Smooth muscle cell (in vitro differentiated cells): ENCODE measurements around the gene ZFP62. TPM values are rescaled to one million over a fixed set of nuclear protein-coding genes. Genes with fewer than 3 reads are reported as not detected.

ENCODE experiments used
- DNase-seq: peaks from one replicate; lab custom pipeline; 2025; ENCODE audit not compliant: unreplicated experiment; lab: John Stamatoyannopoulos, UW
- H2AFZ ChIP-seq: fragments of 200-600 bp; sonication (generic); 2 replicates; pipeline ENCODE4 v1.6.0; 2016; ENCODE audit warnings: antibody characterized with exemption, low read depth, mild to moderate bottlenecking
- H3F3A ChIP-seq: fragments of 200-600 bp; sonication (generic); 2 replicates; pipeline ENCODE4 v1.6.0; 2017; ENCODE audit warnings: antibody characterized with exemption, low read depth
- H3K27ac ChIP-seq: fragments of 200-600 bp; sonication (generic); 2 replicates; pipeline ENCODE4 v1.5.1; 2016; ENCODE audit warnings: low read depth, mild to moderate bottlenecking
- H3K27me3 ChIP-seq: fragments of 200-600 bp; sonication (generic); 2 replicates; pipeline ENCODE4 v1.6.1; 2016; ENCODE audit warnings: low read depth, mild to moderate bottlenecking
- H3K36me3 ChIP-seq: fragments of 200-600 bp; sonication (generic); 2 replicates; pipeline ENCODE4 v1.5.1; 2016; ENCODE audit warnings: low read depth
- H3K4me1 ChIP-seq: fragments of 200-600 bp; sonication (generic); 2 replicates; pipeline ENCODE4 v1.5.1; 2016; ENCODE audit warnings: low read depth
- H3K4me2 ChIP-seq: fragments of 200-600 bp; sonication (generic); 2 replicates; pipeline ENCODE4 v1.6.0; 2016; ENCODE audit warnings: mild to moderate bottlenecking
- H3K4me3 ChIP-seq: fragments of 200-600 bp; sonication (generic); 2 replicates; pipeline ENCODE4 v1.5.1; 2016; ENCODE audit warnings: mild to moderate bottlenecking
- H3K79me2 ChIP-seq: fragments of 200-600 bp; sonication (generic); 2 replicates; pipeline ENCODE4 v1.6.0; 2016; ENCODE audit warnings: low read depth, mild to moderate bottlenecking
- H3K9ac ChIP-seq: fragments of 200-600 bp; sonication (generic); 2 replicates; pipeline ENCODE4 v1.6.0; 2016; ENCODE audit warnings: low read depth
- H3K9me3 ChIP-seq: fragments of 200-600 bp; sonication (generic); replicated peaks from 2 replicates; pipeline ENCODE4 v1.5.1; 2016; ENCODE audit warnings: low read depth
- H4K20me1 ChIP-seq: fragments of 200-600 bp; sonication (generic); 2 replicates; pipeline ENCODE4 v1.6.0; 2016; ENCODE audit warnings: low read depth
- CTCF ChIP-seq: fragments of 200-600 bp; sonication (generic); IDR thresholded peaks from 2 replicates; pipeline ENCODE4 v1.5.1; 2017; ENCODE audit warnings: borderline replicate concordance, mild to moderate bottlenecking, antibody characterized with exemption; ENCODE audit not compliant: insufficient read depth, poor library complexity, severe bottlenecking
- WGBS: methylation state at CpG from one replicate; pipeline ENCODE4 v1.1.7; 2016; ENCODE audit warnings: low lambda C conversion rate; 5-methylcytosine and 5-hydroxymethylcytosine counted together
- polyA plus RNA-seq: library from polyadenylated mRNA; unstranded; fragments of >200 nt; fragmentation: Nextera tagmentation; extraction: Ambion mirVana; gene quantifications from 2 replicates; pipeline ENCODE4 v1.2.1, GENCODE V29; 2016
- total RNA-seq: library from RNA; depleted of rRNA; stranded (reverse); fragments of >200 nt; gene quantifications from 2 replicates; pipeline ENCODE4 v1.2.3, GENCODE V29; 2014

Gene ZFP62
- total and polyA plus RNA-seq, 2 experiments from 2014 or later = 6.4 to 9.2 TPM

GRCh38 chr5:180853121-180853847, 7.8 kb downstream of the ZFP62 start:
- no peak overlapping the region for H3K4me2 ChIP-seq
- no peak overlapping the region for H3K4me3 ChIP-seq
- H3K27me3 ChIP-seq = no peaks in the 10 kb centered on the region
- H3F3A ChIP-seq = no peaks in the 10 kb centered on the region
- H4K20me1 ChIP-seq = no peaks in the 10 kb centered on the region
- H3K79me2 ChIP-seq = peaks cover 20% of the 10 kb centered on the region
- WGBS = 91% methylated on average over 13 of the region's 13 CpGs
- H2AFZ ChIP-seq = no peak overlapping the region
- no peak overlapping the region for H3K9ac ChIP-seq
- H3K27ac ChIP-seq = no peak overlapping the region
- no peak for DNase-seq
- peaks cover 39% of the 10 kb centered on the region for H3K9me3 ChIP-seq
- no peaks in the 10 kb centered on the region for H3K4me1 ChIP-seq
- peaks cover 50% of the 10 kb centered on the region for H3K36me3 ChIP-seq
- no peak for TF ChIP-seq CTCF

GRCh38 chr5:180852495-180852894, 8.6 kb downstream of the ZFP62 start:
- Histone ChIP-seq H2AFZ (no peak overlapping the region), H4K20me1 (no peaks in the 10 kb centered on the region), H3K9ac (no peak overlapping the region), H3K27me3 (no peaks in the 10 kb centered on the region), H3K36me3 (peaks cover 56% of the 10 kb centered on the region), H3F3A (no peaks in the 10 kb centered on the region), H3K4me2 (no peak overlapping the region), H3K79me2 (peaks cover 16% of the 10 kb centered on the region), H3K9me3 (peaks cover 44% of the 10 kb centered on the region), H3K4me1 (no peaks in the 10 kb centered on the region), H3K27ac (no peak overlapping the region), H3K4me3 (no peak overlapping the region)
- DNase-seq = no peak
- WGBS = 94% methylated on average over 4 of the region's 4 CpGs
- TF ChIP-seq CTCF = no peak

GRCh38 chr5:180850434-180851078, 10.5 kb downstream of the ZFP62 start:
- Histone ChIP-seq H3K4me2 (no peak overlapping the region), H3K79me2 (peaks cover 16% of the 10 kb centered on the region), H3K9ac (no peak overlapping the region), H3K27me3 (no peaks in the 10 kb centered on the region), H2AFZ (no peak overlapping the region), H4K20me1 (no peaks in the 10 kb centered on the region), H3K4me3 (no peak overlapping the region), H3K36me3 (peaks cover 52% of the 10 kb centered on the region), H3F3A (no peaks in the 10 kb centered on the region), H3K4me1 (no peaks in the 10 kb centered on the region), H3K9me3 (peaks cover 44% of the 10 kb centered on the region), H3K27ac (no peak overlapping the region)
- no peak for TF ChIP-seq CTCF
- WGBS = 98% methylated on average over 10 of the region's 10 CpGs
- no peak for DNase-seq

GRCh38 chr5:180849827-180850226, 11.2 kb downstream of the ZFP62 start:
- Histone ChIP-seq H3F3A (no peaks in the 10 kb centered on the region), H3K9me3 (peaks cover 44% of the 10 kb centered on the region), H3K36me3 (peaks cover 44% of the 10 kb centered on the region), H3K4me3 (no peak overlapping the region), H2AFZ (no peak overlapping the region), H3K9ac (no peak overlapping the region), H3K79me2 (peaks cover 16% of the 10 kb centered on the region), H4K20me1 (no peaks in the 10 kb centered on the region), H3K4me2 (no peak overlapping the region), H3K27ac (no peak overlapping the region), H3K4me1 (no peaks in the 10 kb centered on the region), H3K27me3 (no peaks in the 10 kb centered on the region)
- WGBS = 96% methylated on average over 4 of the region's 4 CpGs
- no peak for TF ChIP-seq CTCF
- no peak for DNase-seq
